Heart left ventricle (tissue), 13 donors: ENCODE measurements around the gene XPNPEP3.

Source experiments
- POLR2A ChIP-seq, 2 donors: fragments of 450-650 bp; IDR thresholded peaks; one replicate each; pipeline ENCODE4 v1.6.1; 2017; ENCODE audit warnings: antibody characterized with exemption in 2 of 2, mild to moderate bottlenecking in 2 of 2, moderate library complexity in 2 of 2
- TF ChIP-seq, protein P1 (sequence below), 12 donors: fragments of 200-600 bp; sonication (generic) in 4 of 12; IDR thresholded peaks; one replicate each; pipeline versions ENCODE4 v1.5.0 to v1.8.0; 2018 to 2022; ENCODE audit warnings: antibody characterized with exemption in 12 of 12, mild to moderate bottlenecking in 5 of 12
- donor health status: ischemic (EF 13 %, LVEDD 7.1; RV severe dilation, severe dysfunction).
- donor health status: DM: no; HTN: yes; CAD: no.
- donor health status: DM: no; HTN: no; CAD: no.
- donor health status: ischemic (EF 25% LVEDD 6.9; RV normal size, moderate dysfunction).
- donor health status: ischemic (EF 25% LVEDD 5.7; RV mildly dilated, moderate dysfunction).
- donor health status: ischemic (EF 35%, LVEDD 5.7; RV mildly dilated, moderate dysfunction).
- donor health status: nonischemic (EF 11% LVEDD 7.7; RV severe dilation, severe dysfunction).
- donor health status: DM: yes; HTN: yes; CAD: no.
- donor health status: PGD.
- donor health status: ischemic (EF 29% LVEDD 5.4; RV normal size, mild dysfunction).
- donor health status: nonischemic (EF 23%, LVEDD 6.1; RV moderate dilation, normal function).

DNA sequence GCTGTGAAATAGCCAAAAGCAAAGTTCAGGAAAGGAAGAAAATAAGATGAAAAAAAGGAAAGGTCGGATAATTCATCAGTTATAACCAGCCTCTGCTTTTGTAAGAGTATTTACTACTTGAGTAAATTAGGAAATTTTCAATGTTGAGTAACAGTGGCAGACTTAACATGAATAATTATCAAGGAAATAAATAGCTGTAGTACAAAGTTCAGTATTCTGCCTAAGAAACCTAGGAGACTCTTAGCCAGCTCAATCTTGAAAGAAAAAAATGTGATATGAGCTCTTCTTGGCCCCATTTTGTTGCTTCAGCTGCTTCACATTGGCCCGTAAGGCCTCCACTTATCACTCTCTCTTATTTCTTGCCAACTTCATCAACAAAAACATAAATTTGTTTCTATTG is 22.0 kb downstream of the XPNPEP3 start:
- TF ChIP-seq, protein P1, sequence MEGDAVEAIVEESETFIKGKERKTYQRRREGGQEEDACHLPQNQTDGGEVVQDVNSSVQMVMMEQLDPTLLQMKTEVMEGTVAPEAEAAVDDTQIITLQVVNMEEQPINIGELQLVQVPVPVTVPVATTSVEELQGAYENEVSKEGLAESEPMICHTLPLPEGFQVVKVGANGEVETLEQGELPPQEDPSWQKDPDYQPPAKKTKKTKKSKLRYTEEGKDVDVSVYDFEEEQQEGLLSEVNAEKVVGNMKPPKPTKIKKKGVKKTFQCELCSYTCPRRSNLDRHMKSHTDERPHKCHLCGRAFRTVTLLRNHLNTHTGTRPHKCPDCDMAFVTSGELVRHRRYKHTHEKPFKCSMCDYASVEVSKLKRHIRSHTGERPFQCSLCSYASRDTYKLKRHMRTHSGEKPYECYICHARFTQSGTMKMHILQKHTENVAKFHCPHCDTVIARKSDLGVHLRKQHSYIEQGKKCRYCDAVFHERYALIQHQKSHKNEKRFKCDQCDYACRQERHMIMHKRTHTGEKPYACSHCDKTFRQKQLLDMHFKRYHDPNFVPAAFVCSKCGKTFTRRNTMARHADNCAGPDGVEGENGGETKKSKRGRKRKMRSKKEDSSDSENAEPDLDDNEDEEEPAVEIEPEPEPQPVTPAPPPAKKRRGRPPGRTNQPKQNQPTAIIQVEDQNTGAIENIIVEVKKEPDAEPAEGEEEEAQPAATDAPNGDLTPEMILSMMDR (IDR thresholded peaks at IDR 0.05), result no peak
- no peak for TF ChIP-seq POLR2A (IDR thresholded peaks at IDR 0.05)
